HT1080 (cell line): ENCODE data around the gene ING2. TPM values are rescaled to one million over a fixed set of nuclear protein-coding genes. Genes with fewer than 3 reads are reported as not detected.

Experiments
- DNase-seq: peaks from one replicate; pipeline ENCODE4 v3.0.0-alpha.2; 2015; ENCODE audit warnings: low read depth
- total RNA-seq: library from RNA; depleted of rRNA; stranded (reverse); fragments of >200 nt; shearing (Covaris generic); gene quantifications from 2 replicates; pipeline ENCODE4 v1.2.3, GENCODE V29; 2014

The ING2 gene
- total RNA-seq, 1 experiment from 2014 or later = 25.4 TPM

DNA sequence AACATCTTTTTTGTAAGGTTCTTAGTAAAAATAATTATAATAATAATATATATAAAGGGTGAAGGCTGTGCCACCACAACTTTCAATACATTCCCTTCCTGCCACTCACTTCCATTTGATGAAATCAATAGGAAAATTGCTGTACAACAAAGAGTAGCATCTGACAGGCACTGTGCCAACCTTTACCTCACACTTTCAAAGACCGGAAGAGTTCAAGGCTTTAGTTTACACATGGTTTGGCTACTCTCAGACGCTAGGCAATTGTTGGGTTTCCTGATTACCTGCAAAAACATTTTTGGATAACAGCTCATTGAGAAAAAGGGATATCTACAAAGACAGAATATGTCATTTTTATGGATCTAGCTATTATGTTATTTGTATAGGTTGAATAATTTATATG lies 5.5 kb upstream of the ING2 start:
- no peak for DNase-seq

DNA sequence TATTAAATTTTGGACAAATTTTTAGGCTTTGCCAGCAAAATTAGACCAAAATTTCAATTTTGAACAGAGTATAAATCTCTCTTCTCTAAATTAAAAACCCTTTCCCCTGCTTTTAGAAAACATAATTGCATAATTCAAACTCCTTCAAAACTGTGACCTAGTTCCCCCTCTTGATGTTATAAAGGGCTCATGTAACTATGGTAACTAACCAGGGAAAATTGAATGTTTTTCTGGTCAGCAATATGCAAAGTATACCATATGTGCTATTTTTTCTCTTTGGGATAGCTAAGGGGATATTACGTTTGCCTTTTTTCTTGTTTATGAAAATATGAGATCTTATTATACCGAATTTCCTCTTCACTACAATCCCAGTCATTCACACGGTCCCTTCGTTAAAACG lies 5.1 kb upstream of the ING2 start:
- DNase-seq = no peak

DNA sequence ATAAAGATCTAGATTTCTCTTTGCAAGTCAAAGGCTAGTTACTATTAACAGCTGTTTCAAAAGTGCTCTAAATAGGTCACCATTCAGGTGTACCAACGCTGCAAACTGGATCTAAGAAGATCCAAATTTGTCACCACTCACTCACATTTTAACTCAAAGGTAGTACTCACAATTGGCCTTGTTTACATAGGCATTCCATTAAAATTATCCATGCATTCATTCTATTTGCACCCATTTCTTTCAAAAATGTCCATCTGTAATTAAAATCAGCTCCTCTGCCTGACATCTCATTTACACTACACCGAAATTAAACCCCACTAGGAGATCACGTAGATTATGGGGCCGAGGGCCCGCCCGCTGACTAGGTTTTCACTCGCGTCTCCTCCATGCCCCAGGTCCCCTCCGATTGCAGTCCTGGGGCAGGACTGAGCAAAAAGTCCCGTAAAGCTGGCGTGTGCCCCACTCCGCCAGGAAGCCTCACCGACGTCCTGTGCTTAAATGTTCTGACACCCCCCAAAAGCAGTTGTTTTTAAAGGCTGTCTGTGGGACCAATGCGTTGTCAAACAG lies 1.3 kb upstream of the ING2 start:
- DNase-seq = peak; percentile 12

DNA sequence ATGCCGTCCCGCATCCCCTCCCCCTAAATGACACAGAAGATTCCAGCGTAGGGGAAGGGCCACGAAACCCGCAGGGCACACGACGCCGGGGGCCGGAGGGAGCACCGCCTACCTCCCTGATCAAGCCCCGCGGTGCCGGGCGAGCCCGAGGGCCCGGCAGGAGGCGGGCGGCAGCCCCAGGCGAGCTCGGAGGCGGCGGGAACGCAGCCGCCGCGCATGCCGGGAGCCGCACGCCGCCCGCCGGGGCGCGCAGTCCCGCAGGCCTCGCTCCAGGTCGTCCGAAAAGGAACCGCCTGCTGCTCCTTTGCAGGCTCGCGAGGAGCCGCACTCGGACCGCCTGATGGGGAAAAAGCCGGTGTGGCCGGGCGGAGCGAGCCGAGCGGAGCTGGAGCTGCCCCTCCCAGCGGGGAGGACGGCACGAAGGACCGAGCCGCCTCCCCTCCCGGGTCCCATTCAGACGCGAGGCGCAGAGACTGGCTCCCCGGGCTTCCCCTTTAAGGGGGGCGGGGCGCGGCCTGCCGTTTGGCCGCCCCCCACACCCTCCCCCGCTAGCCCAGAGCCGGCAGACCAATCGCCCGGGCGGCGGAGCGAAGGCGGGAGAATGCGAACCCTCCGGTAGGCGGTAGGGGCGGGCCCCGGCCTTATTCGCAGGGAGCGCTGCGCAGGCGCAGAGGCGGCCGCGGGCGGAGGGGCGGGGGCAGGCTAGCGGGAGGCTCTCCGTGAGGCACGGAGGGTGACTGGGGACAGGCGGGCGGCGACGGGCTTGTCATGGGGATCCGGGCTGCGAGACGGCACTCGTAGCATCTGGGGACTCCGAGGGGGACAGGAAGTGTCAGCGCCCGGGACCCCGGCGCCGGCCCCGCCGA lies 561 bp upstream of the ING2 start:
- peak; percentile 98 for DNase-seq

DNA sequence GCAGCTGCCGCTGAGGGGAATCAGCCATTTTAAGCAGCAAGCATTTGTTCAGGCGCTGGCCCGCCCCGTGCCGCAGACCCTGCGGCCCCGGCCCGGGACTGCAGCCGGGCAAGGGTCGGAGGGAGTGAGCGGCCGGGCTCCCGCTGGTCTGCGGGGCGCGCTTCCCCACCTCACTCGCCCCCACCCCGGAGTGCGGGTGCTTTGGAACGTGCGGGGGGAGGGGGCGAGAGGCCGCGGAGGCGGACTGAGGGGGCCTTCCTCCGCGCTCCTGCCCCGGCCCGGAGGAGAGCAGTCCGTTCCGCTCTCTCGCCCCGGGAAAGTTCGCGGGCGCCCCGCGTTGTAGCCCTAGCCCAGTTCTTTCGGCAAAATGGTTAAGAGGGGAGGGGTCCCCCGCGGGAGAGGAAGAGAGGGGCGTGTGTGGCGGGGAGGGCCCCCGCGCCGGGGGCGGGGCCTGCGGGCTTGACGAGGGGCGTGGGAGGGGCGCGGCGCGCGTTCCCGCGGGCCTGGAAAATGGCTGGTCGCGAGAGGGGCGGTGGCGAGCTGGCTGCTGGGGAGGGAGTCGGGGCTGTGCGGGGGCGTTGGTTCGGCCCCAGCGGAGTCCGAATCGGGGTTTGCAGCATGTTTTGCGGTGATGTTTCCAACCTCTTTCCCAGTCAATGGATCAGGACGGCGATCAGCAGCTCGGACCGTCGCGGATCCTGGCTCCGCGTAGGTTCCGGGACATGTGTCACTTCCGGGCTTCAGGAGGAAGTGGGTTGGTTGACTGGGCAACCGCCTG lies 942 bp downstream of the ING2 start:
- peak; percentile 88 for DNase-seq

DNA sequence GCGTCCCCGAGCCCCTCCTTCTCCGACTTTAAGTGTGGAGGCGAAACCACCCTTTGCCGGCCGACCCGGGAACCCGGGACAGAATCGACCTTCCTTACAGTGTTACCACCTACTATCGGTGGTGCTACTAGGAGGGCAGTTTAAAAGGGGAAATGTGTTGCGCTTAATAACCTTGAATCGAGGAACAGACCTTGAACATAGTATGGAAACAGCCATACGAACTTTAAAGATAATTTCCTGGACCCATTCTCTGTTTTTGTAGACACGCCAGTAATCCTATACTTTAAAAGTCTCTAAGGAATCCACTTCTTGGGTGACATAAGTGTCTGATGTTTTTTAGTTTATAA lies 1.5 kb downstream of the ING2 start:
- DNase-seq = no peak

DNA sequence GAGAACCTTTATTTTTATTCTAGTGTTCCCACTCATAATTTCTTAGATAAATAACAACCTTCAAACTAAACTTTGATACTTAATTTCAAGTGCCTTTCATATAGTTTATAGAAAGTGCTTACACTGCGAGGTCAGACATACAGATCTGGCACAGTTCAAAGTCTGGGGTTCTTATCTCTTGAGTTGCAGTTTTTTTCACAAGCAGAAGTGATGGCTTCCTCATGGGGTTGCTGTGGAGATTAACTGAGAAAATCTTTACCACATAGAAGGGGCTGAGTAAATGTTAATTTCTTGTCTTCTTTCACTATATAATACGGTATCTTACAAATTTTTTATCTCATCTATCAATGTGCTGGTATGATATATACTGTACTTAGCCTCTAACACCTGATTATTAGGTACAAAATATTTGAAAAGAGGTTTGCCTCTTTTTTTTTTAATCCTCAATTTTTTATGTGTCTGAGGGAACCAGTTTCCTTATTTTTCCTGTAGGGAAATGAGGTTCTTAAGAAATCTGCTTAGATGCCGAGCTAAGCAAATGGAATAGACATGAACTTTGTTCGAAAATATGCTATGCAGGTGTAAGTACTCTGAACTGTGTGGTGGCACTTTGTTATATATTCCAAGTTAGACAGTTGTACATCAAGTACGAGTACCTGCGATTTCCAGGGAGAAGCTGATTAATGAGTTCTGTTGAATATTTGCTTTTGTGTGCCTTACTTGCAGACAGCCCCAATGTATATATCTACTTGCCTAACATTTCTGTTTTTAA lies 3.3 kb downstream of the ING2 start:
- no peak for DNase-seq

DNA sequence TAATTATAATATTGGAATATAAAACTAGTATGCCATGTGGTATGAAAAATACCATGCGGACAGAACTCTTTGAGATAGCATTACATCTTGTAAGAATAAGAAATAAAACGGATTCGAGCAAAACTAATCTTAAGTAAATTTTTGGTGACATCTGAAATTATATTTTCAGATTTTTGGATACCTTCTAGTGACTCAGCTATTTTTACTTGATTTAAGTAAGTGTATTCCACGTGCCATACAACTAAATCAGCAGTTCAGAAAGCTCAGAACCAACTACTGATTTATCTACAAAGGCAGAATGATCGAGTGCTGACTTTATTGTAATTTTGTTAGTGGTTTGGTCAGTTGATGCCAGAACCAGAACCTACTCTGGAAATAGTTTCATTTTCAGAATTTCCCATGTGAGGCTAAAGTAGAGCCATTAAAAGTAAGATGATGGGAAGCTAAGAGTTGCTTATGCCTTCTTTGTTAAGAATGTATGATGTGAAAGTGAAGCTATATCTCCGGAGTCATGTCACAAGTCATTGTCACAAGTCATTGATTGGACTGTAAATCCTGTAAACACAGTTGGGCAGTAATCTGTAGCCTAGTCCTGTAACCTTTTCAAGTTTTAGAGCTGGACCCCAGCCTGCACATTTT lies 4.0 kb downstream of the ING2 start:
- no peak for DNase-seq

DNA sequence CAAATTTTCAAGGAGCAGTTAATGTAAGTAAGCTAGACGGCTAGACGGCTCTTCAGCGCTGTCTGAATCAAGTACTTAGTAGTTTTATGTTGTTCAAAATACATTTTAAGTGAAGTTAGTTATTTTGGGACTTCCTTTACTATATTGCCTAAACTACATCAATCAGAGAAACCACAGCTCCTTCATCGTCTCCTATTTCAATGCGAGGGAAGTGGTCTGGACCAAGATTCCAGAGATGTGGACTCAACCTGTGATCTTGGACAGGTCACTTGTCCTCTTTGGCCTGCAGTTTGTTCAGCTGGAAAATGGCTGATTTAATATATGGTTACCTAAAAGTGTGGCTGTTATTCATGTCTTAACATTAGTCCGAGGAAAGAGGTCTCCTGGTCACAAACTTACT lies 10.6 kb downstream of the ING2 start:
- no peak for DNase-seq

DNA sequence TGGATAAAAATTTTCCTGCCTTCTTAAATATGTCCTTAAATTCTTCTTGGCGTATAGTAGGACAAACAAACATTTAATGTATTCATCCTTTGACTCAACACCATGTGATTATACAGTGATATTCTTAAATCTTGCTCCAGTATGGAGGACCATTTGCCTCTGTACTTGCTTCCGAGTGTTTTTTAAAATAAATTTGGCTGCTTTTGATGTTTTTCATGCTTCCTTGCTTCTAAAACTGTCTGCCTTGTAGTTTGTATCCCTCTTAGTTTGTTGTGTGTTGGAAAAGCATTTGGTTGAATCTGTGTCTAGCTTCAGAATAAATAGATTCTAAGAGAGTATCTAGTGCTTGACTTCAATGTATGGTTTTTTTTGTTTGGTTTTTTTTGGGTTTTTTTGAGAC lies 12.3 kb downstream of the ING2 start:
- no peak for DNase-seq

DNA sequence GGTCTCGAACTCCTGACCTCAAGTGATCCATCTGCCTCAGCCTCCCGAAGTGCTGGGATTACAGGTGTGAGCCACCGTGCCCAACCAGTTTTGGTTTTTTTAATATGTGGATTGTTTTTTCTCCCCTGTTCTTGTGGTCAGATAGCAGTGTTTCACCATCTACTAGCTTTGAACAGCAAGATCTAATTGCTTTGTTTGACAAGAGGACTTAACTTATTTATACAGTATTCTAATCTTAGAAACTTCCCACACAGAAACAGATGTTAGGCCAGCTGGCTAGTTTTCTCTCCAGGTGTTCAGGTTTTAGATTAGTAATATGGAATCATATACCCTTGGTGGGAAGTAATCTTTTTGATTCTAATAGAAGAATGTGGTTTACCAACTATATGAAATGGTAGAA lies 12.9 kb downstream of the ING2 start:
- DNase-seq = no peak

DNA sequence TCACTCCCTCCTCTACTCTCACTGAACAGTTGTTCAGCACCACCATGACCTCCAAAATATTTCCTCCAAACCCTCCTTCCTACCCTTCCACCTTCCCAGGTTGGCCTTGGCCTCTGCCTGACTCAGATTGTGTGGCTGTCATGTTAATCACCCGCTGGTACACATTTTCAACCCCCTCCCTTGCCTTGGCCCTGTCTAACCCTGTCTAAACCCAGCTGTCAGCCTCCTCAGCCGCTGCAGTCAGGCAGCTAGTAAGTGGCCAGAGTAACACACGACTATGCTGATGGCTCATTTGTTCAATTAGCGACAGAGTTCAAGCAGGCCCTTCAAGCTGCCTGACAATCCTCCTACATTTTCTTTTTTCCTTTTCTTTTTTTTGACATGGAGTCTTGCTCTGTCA lies 18.0 kb downstream of the ING2 start:
- no peak for DNase-seq

DNA sequence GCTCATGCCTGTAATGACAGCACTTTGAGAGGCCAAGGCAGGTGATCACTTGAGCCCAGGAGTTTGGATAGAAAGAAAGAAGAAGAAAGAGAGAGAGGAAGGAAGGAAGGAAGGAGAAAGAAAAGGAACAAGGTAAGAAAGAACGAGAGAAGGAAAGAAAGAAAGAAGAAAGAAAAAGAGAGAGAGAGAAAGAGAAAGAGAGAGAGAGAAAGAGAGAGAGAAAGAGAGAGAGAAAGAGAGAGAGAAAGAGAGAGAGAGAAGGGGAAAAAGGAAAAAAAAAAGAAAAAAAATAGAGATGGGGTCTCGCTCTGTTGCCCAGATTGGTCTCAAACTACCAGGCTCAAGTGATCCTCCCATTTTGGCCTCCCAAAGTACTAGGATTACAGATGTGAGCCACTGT lies 22.5 kb downstream of the ING2 start:
- DNase-seq = no peak

DNA sequence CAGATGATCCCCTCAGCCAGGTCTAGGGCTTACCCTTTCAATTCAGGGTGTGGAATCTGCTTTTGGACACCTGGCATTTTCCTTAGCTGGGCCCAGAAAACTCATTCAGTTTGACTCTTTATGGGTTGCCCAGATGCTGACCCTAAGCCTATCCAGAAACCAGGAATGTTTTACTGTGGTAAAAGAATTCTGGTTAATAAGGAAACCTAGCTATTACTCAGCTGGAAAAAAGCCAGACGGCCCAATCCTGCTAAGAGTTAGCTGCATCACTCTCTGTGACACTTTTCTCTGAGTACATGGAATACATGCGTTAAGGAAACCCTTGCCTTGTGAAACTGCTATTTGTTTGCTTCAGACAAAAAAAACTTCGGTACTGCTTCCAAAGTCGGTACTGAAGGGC lies 28.0 kb downstream of the ING2 start:
- DNase-seq = peak; percentile 61

DNA sequence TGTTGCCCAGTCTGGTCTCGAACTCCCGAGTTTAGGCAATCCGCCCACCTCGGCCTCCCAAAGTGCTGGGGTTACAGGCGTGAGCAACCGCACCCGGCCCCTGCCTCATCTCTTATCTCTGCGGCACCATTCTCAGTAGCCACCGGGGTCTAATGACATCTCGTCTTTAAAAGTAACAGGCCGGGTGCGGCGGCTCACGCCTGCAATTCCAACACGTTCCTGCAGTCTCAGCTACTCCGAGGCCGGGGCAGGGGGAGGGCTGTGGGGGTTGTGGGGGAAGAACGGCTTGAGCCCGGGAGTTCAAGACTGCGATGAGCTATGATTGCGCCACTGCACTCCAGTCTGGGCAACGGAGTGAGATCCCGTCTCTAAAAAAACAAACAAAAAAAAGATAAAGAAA lies 28.8 kb downstream of the ING2 start:
- DNase-seq = no peak

DNA sequence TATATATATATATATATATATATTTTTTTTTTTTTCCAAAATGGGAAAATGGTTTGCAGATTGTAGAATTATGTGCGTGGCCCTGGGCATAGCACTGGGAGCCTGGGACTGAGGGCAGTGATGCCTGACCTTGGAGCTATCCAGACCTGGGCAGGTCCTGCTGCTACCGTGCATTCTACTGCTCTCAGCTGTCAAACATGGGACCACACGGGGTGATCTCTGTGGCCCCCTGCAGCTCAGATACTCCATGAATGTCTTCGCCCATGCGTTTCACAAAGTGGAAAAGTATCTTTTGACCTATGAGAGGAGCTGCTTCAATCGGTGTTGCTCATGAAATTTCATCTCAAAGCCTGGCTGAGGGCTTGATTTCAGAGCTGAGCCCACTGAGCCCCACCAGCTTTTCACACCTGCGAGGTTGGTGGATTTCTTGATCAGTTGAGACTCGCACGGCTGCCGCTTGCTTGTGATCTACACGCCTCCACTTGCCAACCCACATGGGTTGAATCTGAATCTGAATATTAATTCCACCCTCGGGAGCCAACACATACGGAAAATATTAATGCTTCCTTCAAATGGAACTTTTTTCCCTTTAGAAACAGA lies 35.7 kb downstream of the ING2 start:
- DNase-seq = no peak

DNA sequence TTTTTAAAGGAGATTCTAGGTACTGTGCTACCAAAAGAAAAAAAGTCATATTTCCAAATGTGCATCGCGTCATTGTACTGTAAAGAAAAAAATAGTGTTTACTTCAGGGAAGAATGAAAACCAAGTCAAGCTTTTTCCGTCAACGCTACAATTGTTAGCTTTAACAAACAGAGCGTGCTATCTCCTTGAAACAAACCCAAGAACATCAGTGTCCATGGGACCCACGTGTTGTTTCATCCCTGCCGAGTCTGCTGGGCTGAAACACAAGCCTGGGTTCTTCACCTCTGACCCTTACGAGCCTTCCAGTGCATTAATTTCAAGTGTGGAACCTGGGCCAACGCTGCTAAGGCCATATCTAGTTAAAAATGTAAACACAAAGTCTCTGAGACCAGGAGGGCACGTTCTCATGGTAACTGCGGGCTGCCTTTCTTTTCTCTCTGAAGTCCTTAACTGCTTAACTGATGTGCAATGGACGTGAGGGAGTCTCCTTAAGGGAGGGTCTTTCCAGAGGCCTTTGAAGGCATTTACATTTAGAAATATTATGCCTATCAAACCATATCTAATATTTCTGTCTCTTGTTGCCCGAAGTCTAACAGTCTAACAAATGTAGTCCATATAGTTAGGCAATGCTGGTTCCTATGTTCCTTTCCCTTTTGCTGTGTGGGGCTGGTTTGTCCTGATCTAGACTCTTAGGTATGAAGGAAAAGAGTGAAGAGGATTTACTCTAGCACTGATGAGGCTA lies 36.3 kb downstream of the ING2 start:
- no peak for DNase-seq

DNA sequence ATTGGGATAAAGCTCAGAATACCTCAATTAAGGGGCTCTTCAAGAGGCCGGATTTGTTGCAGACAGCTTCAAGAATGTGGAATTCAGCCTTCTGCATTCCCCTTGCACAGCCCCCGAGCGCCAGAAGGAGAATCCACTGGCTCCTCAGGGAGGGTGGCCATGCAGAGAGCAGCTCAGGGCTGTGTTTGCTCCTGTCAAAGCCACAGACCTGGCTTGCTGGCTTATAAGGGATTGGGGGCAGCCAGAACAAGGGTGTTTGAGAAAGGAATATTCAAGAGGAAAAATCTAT lies 36.8 kb downstream of the ING2 start:
- DNase-seq = no peak

DNA sequence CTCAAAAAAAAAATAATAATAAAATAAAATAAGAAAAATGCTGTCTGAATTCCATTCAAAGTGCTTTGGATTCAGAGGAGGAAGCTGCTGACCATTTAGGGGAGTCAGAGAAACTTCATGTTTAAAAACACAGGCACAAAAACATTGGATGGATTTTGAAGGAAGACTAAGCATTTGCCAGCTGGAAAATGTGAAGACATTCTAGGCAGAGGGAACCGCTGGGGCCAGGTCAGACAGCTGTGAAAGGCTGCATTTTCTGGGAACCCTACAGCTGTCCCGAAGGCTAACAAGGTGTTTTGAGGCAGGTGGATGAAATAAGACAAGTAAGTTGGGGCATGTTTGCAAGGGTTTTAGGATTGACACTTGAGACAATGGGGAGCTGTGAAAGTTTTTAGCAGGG lies 38.6 kb downstream of the ING2 start:
- DNase-seq = no peak

DNA sequence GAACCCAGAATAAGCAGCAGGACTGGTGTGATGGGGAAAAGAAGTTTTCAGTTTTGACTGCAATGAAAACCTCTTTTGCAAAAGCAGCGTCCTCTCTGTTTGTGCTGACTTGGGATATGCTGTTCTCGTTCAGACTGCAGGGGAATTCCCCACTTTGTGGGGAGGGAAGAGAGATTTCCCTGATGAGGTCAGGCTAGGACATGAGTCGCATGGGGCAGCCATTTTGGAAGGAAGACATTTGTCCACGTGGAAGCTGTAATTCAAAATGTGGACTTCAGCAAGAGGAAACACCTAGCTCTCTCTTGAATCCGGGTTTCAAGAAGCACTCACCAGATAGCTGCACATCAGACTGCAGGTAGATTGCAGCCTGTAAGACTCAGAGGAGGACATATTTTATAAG lies 39.3 kb downstream of the ING2 start:
- peak; percentile 13 for DNase-seq
